ENCODE data around the gene COL25A1. TPM values are rescaled to one million over a fixed set of nuclear protein-coding genes. Genes with fewer than 3 reads are reported as not detected.

The COL25A1 gene
- total RNA-seq, 1 experiment from 2014 or later: 8.8 TPM

DNA sequence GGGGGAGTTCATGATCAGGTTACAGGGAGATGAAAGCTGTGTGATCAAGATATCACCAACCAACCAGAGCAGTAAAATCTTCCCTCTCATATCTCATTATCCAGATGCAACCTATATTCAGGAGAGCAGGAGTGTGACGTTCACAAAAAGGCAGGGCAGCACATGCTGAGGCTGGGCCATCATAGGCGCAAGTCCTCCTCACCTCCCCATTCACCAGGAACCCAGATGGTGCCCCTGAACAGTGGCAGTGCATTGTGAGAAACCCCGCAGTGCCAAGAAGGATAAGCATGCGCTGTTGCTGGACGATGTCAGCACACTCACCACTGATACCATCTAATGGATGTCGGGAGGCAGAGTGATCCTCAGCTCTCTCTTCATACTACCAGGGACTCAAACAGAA lies 170.9 kb downstream of the COL25A1 start:
- Histone ChIP-seq H3K27ac (ENCODE audit: low read depth, low read length, poor library complexity, severe bottlenecking) (no peak overlapping the region), H3K4me1 (ENCODE audit: insufficient read depth, low read length, poor library complexity, severe bottlenecking) (peaks cover 22% of the 10 kb centered on the region), H3K4me3 (ENCODE audit: low read depth, low read length, poor library complexity, severe bottlenecking) (no peak overlapping the region), H3K9me3 (ENCODE audit: low read depth, low read length, poor library complexity, severe bottlenecking) (no peaks in the 10 kb centered on the region), H3K27me3 (replicated peaks; ENCODE audit: insufficient read depth, low read depth, low read length, poor library complexity) (no peaks in the 10 kb centered on the region), H3K36me3 (ENCODE audit: insufficient read depth, low read length, poor library complexity, severe bottlenecking) (no peaks in the 10 kb centered on the region)
- intact Hi-C loops (cut with micrococcal nuclease; ENCODE audit: unreplicated experiment): loop anchor here (10.0 kb wide), 1 partner anchor 297 kb away; no protein-coding TSS in a partner anchor
- DNase-seq (ENCODE audit: low spot score): no peak
- no peak for TF ChIP-seq EZH2 (IDR thresholded peaks at IDR 0.05; ENCODE audit: borderline replicate concordance, low read depth, low read length, poor library complexity, severe bottlenecking)
- TF ChIP-seq, protein P1, sequence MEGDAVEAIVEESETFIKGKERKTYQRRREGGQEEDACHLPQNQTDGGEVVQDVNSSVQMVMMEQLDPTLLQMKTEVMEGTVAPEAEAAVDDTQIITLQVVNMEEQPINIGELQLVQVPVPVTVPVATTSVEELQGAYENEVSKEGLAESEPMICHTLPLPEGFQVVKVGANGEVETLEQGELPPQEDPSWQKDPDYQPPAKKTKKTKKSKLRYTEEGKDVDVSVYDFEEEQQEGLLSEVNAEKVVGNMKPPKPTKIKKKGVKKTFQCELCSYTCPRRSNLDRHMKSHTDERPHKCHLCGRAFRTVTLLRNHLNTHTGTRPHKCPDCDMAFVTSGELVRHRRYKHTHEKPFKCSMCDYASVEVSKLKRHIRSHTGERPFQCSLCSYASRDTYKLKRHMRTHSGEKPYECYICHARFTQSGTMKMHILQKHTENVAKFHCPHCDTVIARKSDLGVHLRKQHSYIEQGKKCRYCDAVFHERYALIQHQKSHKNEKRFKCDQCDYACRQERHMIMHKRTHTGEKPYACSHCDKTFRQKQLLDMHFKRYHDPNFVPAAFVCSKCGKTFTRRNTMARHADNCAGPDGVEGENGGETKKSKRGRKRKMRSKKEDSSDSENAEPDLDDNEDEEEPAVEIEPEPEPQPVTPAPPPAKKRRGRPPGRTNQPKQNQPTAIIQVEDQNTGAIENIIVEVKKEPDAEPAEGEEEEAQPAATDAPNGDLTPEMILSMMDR (conservative IDR thresholded peaks at IDR 0.05; ENCODE audit: low read depth, low read length): no peak
- CTCF ChIA-PET: no interaction called here
- POLR2A ChIA-PET (ENCODE audit: low non-redundant PET): no interaction called here
- BruUV-seq (replicated peaks): no TSS peak

- Histone ChIP-seq H3K27ac (ENCODE audit: low read depth, low read length, poor library complexity, severe bottlenecking) (no peak overlapping the region), H3K36me3 (ENCODE audit: insufficient read depth, low read length, poor library complexity, severe bottlenecking) (no peaks in the 10 kb centered on the region), H3K4me3 (ENCODE audit: low read depth, low read length, poor library complexity, severe bottlenecking) (no peak overlapping the region), H3K27me3 (replicated peaks; ENCODE audit: insufficient read depth, low read depth, low read length, poor library complexity) (no peaks in the 10 kb centered on the region), H3K4me1 (ENCODE audit: insufficient read depth, low read length, poor library complexity, severe bottlenecking) (peaks cover 20% of the 10 kb centered on the region), H3K9me3 (ENCODE audit: low read depth, low read length, poor library complexity, severe bottlenecking) (no peaks in the 10 kb centered on the region)
- ChIA-PET CTCF (no interaction called here), POLR2A (ENCODE audit: low non-redundant PET) (no interaction called here)
- intact Hi-C loops (cut with micrococcal nuclease; ENCODE audit: unreplicated experiment): no loop called here
- BruUV-seq (replicated peaks): no TSS peak
- TF ChIP-seq, protein P1 (conservative IDR thresholded peaks at IDR 0.05; ENCODE audit: low read depth, low read length): no peak
- TF ChIP-seq EZH2 (IDR thresholded peaks at IDR 0.05; ENCODE audit: borderline replicate concordance, low read depth, low read length, poor library complexity, severe bottlenecking): no peak
- no peak for DNase-seq (ENCODE audit: low spot score)
Observed at GRCh38 chr4:109128589-109128988, 173.9 kb downstream of the COL25A1 start.

DNA sequence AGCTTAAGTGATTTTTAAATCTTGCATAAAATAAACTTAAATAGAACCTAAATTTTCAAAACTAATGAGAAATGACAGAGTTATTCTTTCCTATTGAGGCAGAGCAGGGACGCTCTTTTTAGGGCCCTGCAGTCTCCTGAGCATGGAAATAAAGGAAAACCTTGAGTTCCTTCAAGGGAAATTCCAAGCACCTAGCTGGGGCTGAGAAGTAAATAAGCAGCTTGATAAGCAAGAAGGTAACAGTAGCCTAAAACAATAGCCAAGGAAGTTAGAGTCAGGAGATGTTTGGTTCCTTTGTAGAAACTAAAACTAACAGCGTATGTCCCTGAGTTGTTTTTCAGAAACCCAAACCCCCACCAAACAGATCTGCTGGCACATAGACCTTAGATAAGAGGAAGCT lies 174.6 kb downstream of the COL25A1 start:
- intact Hi-C loops (cut with micrococcal nuclease; ENCODE audit: unreplicated experiment): no loop called here
- CTCF ChIA-PET: no interaction called here

More for the DNA sequence above, 174.6 kb downstream of the COL25A1 start:
- POLR2A ChIA-PET (ENCODE audit: low non-redundant PET): no interaction called here
- no peaks in the 10 kb centered on the region for H3K36me3 ChIP-seq (ENCODE audit: insufficient read depth, low read length, poor library complexity, severe bottlenecking)
- BruUV-seq (replicated peaks): no TSS peak
- no peak for TF ChIP-seq EZH2 (IDR thresholded peaks at IDR 0.05; ENCODE audit: borderline replicate concordance, low read depth, low read length, poor library complexity, severe bottlenecking)
- TF ChIP-seq, protein P1 (conservative IDR thresholded peaks at IDR 0.05; ENCODE audit: low read depth, low read length): no peak
- H3K9me3 ChIP-seq (ENCODE audit: low read depth, low read length, poor library complexity, severe bottlenecking): no peaks in the 10 kb centered on the region
- H3K4me1 ChIP-seq (ENCODE audit: insufficient read depth, low read length, poor library complexity, severe bottlenecking): peaks cover 18% of the 10 kb centered on the region
- H3K4me3 ChIP-seq (ENCODE audit: low read depth, low read length, poor library complexity, severe bottlenecking): no peak overlapping the region
- no peak overlapping the region for H3K27ac ChIP-seq (ENCODE audit: low read depth, low read length, poor library complexity, severe bottlenecking)
- no peak for DNase-seq (ENCODE audit: low spot score)
- H3K27me3 ChIP-seq (replicated peaks; ENCODE audit: insufficient read depth, low read depth, low read length, poor library complexity): no peaks in the 10 kb centered on the region
